Cardiac muscle cell (in vitro differentiated cells and primary cell): ENCODE results near the gene USP24. TPM values are rescaled to one million over a fixed set of nuclear protein-coding genes. Genes with fewer than 3 reads are reported as not detected.
"Not testable (repeated sequence)": the region's sequence is repeated elsewhere in the genome, so short reads cannot be mapped to it uniquely, and the experiment has no call there.

Experiments used
- DNase-seq, 2 donors: peaks; one replicate each; pipeline versions ENCODE4 v3.0.0 to v3.0.0-alpha.2; 2010 to 2017; ENCODE audit warnings: low read depth in 1 of 2, low spot score in 1 of 2
- H3K27ac ChIP-seq: fragments of 200-600 bp; sonication (generic); 2 replicates; pipeline ENCODE4 v1.5.1; 2016
- H3K27me3 ChIP-seq: fragments of 200-600 bp; sonication (generic); 2 replicates; pipeline ENCODE4 v1.6.0; 2016; ENCODE audit warnings: control low read depth
- H3K36me3 ChIP-seq: fragments of 200-600 bp; sonication (generic); 2 replicates; pipeline ENCODE4 v1.5.1; 2016; ENCODE audit warnings: control low read depth
- H3K4me1 ChIP-seq: fragments of 200-600 bp; sonication (generic); 2 replicates; pipeline ENCODE4 v1.8.1; 2017; ENCODE audit warnings: low read depth, mild to moderate bottlenecking, mixed run types
- H3K4me3 ChIP-seq: fragments of 200-600 bp; sonication (generic); 2 replicates; pipeline ENCODE4 v1.5.1; 2016; ENCODE audit warnings: mild to moderate bottlenecking
- H3K9me3 ChIP-seq: fragments of 200-600 bp; sonication (generic); 2 replicates; pipeline ENCODE4 v1.5.1; 2017; ENCODE audit warnings: low read depth, mild to moderate bottlenecking, control low read depth
- CTCF ChIP-seq: IDR thresholded peaks from 2 replicates; pipeline ENCODE4 v1.5.1; 2012; ENCODE audit warnings: low read depth, mild to moderate bottlenecking, low read length
- polyA plus RNA-seq: library from polyadenylated mRNA; unstranded; fragments of >200 nt; fragmentation: Nextera tagmentation; extraction: Ambion mirVana; gene quantifications from 2 replicates; pipeline ENCODE4 v1.2.1, GENCODE V29; 2016
- total RNA-seq: library from RNA; depleted of rRNA; stranded (reverse); fragments of >200 nt; gene quantifications from 2 replicates; pipeline ENCODE4 v1.2.3, GENCODE V29; 2016

The USP24 gene
- total and polyA plus RNA-seq, 2 experiments from 2014 or later = 8.0 to 34.9 TPM

DNA sequence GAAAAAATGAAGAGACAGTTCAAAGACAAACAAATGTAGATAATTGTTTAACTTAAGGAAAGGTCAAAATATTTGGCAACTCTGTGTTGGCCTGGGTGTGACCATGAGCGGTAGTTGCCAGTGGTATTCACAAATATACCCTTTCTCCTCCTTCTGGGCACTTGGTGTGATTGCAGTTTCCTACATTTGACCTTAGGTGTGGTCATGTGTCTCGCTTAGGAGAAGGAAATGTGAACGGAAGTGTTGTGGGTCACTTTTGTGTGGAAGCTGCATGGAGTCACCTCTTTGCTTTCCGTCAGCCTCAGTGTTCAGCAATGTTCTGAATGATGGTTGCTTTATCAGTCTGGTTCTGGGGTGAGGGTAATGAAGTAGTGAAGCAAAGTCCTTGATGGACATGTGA, 179.3 kb downstream of the USP24 start:
- H3K9me3 ChIP-seq = no peaks in the 10 kb centered on the region
- TF ChIP-seq CTCF = no peak
- peaks cover 39% of the 10 kb centered on the region for H3K27me3 ChIP-seq
- no peak overlapping the region for H3K27ac ChIP-seq
- H3K36me3 ChIP-seq = no peaks in the 10 kb centered on the region
- no peaks in the 10 kb centered on the region for H3K4me1 ChIP-seq
- H3K4me3 ChIP-seq = no peak overlapping the region
- no peak for DNase-seq

- no peak for DNase-seq
- Histone ChIP-seq H3K4me1 (no peaks in the 10 kb centered on the region), H3K4me3 (no peak overlapping the region), H3K36me3 (no peaks in the 10 kb centered on the region), H3K9me3 (no peaks in the 10 kb centered on the region), H3K27ac (no peak overlapping the region), H3K27me3 (peaks cover 26% of the 10 kb centered on the region)
- no peak for TF ChIP-seq CTCF
These were observed 180.6 kb downstream of the USP24 start for GRCh38 chr1:55034476-55035133.

DNA sequence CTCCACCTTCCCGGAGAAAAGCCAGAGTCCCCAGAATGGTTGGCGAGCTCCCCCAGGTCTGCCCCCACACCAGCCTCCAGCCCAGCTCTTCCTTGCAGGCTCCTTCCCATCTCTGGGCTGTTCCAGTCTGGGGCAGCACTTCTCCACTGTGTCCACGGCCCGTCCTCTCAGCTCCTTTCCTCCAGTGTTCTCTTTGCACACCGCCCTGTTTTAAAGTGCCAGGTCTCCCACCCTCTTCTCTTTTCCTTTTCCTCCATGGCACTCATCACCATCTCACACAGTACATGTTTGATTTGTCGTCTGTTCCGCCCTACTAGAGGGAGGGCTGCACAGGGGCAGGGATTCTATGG, 181.9 kb downstream of the USP24 start:
- H3K9me3 ChIP-seq = no peaks in the 10 kb centered on the region
- H3K4me1 ChIP-seq = no peaks in the 10 kb centered on the region
- H3K27me3 ChIP-seq = peaks cover 12% of the 10 kb centered on the region
- no peak for TF ChIP-seq CTCF
- no peak overlapping the region for H3K27ac ChIP-seq
- no peak overlapping the region for H3K4me3 ChIP-seq
- H3K36me3 ChIP-seq = no peaks in the 10 kb centered on the region
- no peak for DNase-seq

GRCh38 chr1:55031098-55031497, 184.1 kb downstream of the USP24 start:
- not testable (repeated sequence) for H3K27me3 ChIP-seq, H3K27ac ChIP-seq, H3K4me3 ChIP-seq, H3K4me1 ChIP-seq, H3K9me3 ChIP-seq, DNase-seq, H3K36me3 ChIP-seq

GRCh38 chr1:55026682-55027081, 188.5 kb downstream of the USP24 start:
- H3K4me3 ChIP-seq, H3K27me3 ChIP-seq, H3K27ac ChIP-seq, H3K9me3 ChIP-seq, DNase-seq, H3K36me3 ChIP-seq, H3K4me1 ChIP-seq: not testable (repeated sequence)

GRCh38 chr1:55024163-55024562, 191.0 kb downstream of the USP24 start:
- H3K27ac ChIP-seq, DNase-seq, H3K9me3 ChIP-seq, H3K4me3 ChIP-seq, H3K4me1 ChIP-seq, H3K27me3 ChIP-seq, H3K36me3 ChIP-seq: not testable (repeated sequence)

GRCh38 chr1:55021942-55022546, 193.1 kb downstream of the USP24 start:
- peak; percentile 91 for DNase-seq
- Histone ChIP-seq H3K27ac (peak overlapping the region; percentile 38), H3K4me3 (no peak overlapping the region)

More at GRCh38 chr1:55021942-55022546, 193.1 kb downstream of the USP24 start:
- Histone ChIP-seq H3K27me3 (no peaks in the 10 kb centered on the region), H3K4me1 (no peaks in the 10 kb centered on the region), H3K36me3 (no peaks in the 10 kb centered on the region), H3K9me3 (no peaks in the 10 kb centered on the region)
- peak; percentile 96 for TF ChIP-seq CTCF
